MCF 10A (cell line): ENCODE results near the gene ATP10B. TPM values are rescaled to one million over a fixed set of nuclear protein-coding genes. Genes with fewer than 3 reads are reported as not detected.
A peak's percentile ranks its signal among the peaks of the same experiment; 100 is the strongest.

Experiments
- BruUV-seq: library from RNA; stranded (reverse); fragments of 400-500 nt; replicated peaks from 2 replicates; lab custom pipeline; 2021; lab: Mats Ljungman, UMichigan
- CTCF ChIA-PET: fragments of 300-600 bp; sonication (Branson Sonifier 250); formaldehyde crosslinking; extraction: SDS; loops from one replicate; lab custom pipeline; 2021; ENCODE audit warnings: antibody characterized with exemption, inconsistent platforms; lab: Yijun Ruan, JAX
- POLR2A ChIA-PET: fragments of 300-600, 350-650 bp; sonication (Branson Sonifier 250); formaldehyde crosslinking; extraction: SDS; loops from one replicate; lab custom pipeline; 2020; ENCODE audit warnings: antibody characterized with exemption, inconsistent platforms; lab: Yijun Ruan, JAX
- DNase-seq: peaks from one replicate; pipeline ENCODE4 v3.0.0-alpha.2; 2018; ENCODE audit not compliant: unreplicated experiment
- H3K27ac Mint-ChIP-seq: one replicate; pipeline ENCODE4 v1.8.0; 2022; ENCODE audit warnings: mild to moderate bottlenecking, low read depth, mixed read lengths; ENCODE audit not compliant: unreplicated experiment
- H3K27me3 Mint-ChIP-seq: one replicate; pipeline ENCODE4 v1.8.0; 2022; ENCODE audit warnings: mixed read lengths; ENCODE audit not compliant: insufficient read depth, unreplicated experiment
- H3K36me3 Mint-ChIP-seq: one replicate; pipeline ENCODE4 v1.8.0; 2022; ENCODE audit warnings: mild to moderate bottlenecking, moderate library complexity, mixed read lengths; ENCODE audit not compliant: insufficient read depth, unreplicated experiment
- H3K4me1 Mint-ChIP-seq: one replicate; pipeline ENCODE4 v1.8.0; 2022; ENCODE audit warnings: mixed read lengths; ENCODE audit not compliant: insufficient read depth, unreplicated experiment
- H3K4me3 Mint-ChIP-seq: one replicate; pipeline ENCODE4 v1.8.0; 2022; ENCODE audit warnings: mild to moderate bottlenecking, moderate library complexity, mixed read lengths; ENCODE audit not compliant: unreplicated experiment
- H3K9me3 Mint-ChIP-seq: one replicate; pipeline ENCODE4 v1.8.0; 2022; ENCODE audit warnings: mixed read lengths; ENCODE audit not compliant: unreplicated experiment
- CTCF ChIP-seq: fragments of 200-600 bp; IDR thresholded peaks from one replicate; pipeline ENCODE4 v1.8.0; 2022; ENCODE audit warnings: antibody characterized with exemption, mild to moderate bottlenecking; ENCODE audit not compliant: unreplicated experiment
- intact Hi-C: fragments of 100-400 bp; cut with micrococcal nuclease; formaldehyde crosslinking; loops from 2 replicates; pipeline ENCODE4 v1.14.1; 2022
- total RNA-seq: library from RNA; stranded (reverse); gene quantifications from 2 replicates; pipeline ENCODE4 v1.2.3, GENCODE V29; 2022

The ATP10B gene
- total RNA-seq, 1 experiment from 2014 or later, result not detected

GRCh38 chr5:160844177-160844576 is 7.8 kb downstream of the ATP10B start:
- ChIA-PET CTCF (interaction anchor here (0.7 kb wide), 1 partner anchor 147 kb away, joined by 4 read pairs; no protein-coding TSS in a partner anchor), POLR2A (interaction anchor here (0.6 to 0.7 kb wide), 2 partner anchors 26 to 164 kb away, joined by 3 read pairs; no protein-coding TSS in a partner anchor)
- Mint-ChIP-seq H3K27ac (peak overlapping the region; percentile 27), H3K9me3 (peaks cover 13% of the 10 kb centered on the region), H3K4me3 (no peak overlapping the region), H3K36me3 (no peaks in the 10 kb centered on the region), H3K4me1 (peaks cover 7% of the 10 kb centered on the region), H3K27me3 (no peaks in the 10 kb centered on the region)
- intact Hi-C loops, result no loop called here
- no peak for DNase-seq
- no peak for TF ChIP-seq CTCF
- no TSS peak for BruUV-seq

GRCh38 chr5:160843240-160843639 is 8.8 kb downstream of the ATP10B start:
- Mint-ChIP-seq H3K36me3 (no peaks in the 10 kb centered on the region), H3K4me1 (peaks cover 13% of the 10 kb centered on the region), H3K4me3 (no peak overlapping the region), H3K27ac (peak overlapping the region; percentile 39), H3K27me3 (no peaks in the 10 kb centered on the region), H3K9me3 (peaks cover 15% of the 10 kb centered on the region)
- intact Hi-C loops, result no loop called here
- TF ChIP-seq CTCF, result no peak
- BruUV-seq, result no TSS peak
- POLR2A ChIA-PET, result interaction anchor here (1.8 kb wide), 1 partner anchor 10 kb away, joined by 6 read pairs; the partner anchor contains the start of gene ATP10B
- CTCF ChIA-PET, result interaction anchor here (0.9 to 1.0 kb wide), 2 partner anchors 8 to 404 kb away, joined by 3 read pairs; partner anchors contain the start of gene ATP10B
- no peak for DNase-seq

- H3K4me3 Mint-ChIP-seq, result peak overlapping the region; percentile 42
- TF ChIP-seq CTCF, result no peak
- ChIA-PET CTCF (interaction anchor here (1.7 kb wide), 1 partner anchor 400 kb away, joined by 4 read pairs; no protein-coding TSS in a partner anchor), POLR2A (interaction anchor here (0.5 to 3.5 kb wide), 14 partner anchors 9 to 1137 kb away, joined by 3 to 27 read pairs (median 4); partner anchors contain the start of genes ATP10B and SLU7)
- DNase-seq, result peak; percentile 80
- peaks cover 16% of the 10 kb centered on the region for H3K9me3 Mint-ChIP-seq
- BruUV-seq, result TSS peak; percentile 99
- H3K4me1 Mint-ChIP-seq, result peaks cover 41% of the 10 kb centered on the region
- H3K36me3 Mint-ChIP-seq, result no peaks in the 10 kb centered on the region
- no peaks in the 10 kb centered on the region for H3K27me3 Mint-ChIP-seq
- H3K27ac Mint-ChIP-seq, result peak overlapping the region; percentile 94
- intact Hi-C loops, result loop anchor here (5.0 kb wide), 3 partner anchors 99 to 416 kb away; partner anchors contain the start of gene PTTG1
These were observed 14.0 kb downstream of the ATP10B start for GRCh38 chr5:160837749-160838593.

GRCh38 chr5:160837211-160837610 is 14.8 kb downstream of the ATP10B start:
- Mint-ChIP-seq H3K9me3 (peaks cover 17% of the 10 kb centered on the region), H3K27me3 (no peaks in the 10 kb centered on the region), H3K4me1 (peaks cover 41% of the 10 kb centered on the region), H3K4me3 (peak overlapping the region; percentile 42), H3K27ac (peak overlapping the region; percentile 94), H3K36me3 (no peaks in the 10 kb centered on the region)
- intact Hi-C loops, result loop anchor here (5.0 kb wide), 3 partner anchors 100 to 415 kb away; partner anchors contain the start of gene PTTG1
- DNase-seq, result peak; percentile 51
- TF ChIP-seq CTCF, result no peak
- TSS peak; percentile 97 for BruUV-seq
- ChIA-PET CTCF (interaction anchor here (0.7 to 1.7 kb wide), 2 partner anchors 145 to 399 kb away, joined by 3 to 4 read pairs; no protein-coding TSS in a partner anchor), POLR2A (interaction anchor here (0.6 to 3.5 kb wide), 12 partner anchors 10 to 1496 kb away, joined by 3 to 27 read pairs (median 4); partner anchors contain the start of genes ATP10B and SLU7)
